Breast epithelium (tissue), 3 donors: Measurements from ENCODE around the gene UCK1.

ENCODE experiments used
- CTCF ChIP-seq, 3 donors: fragments of 450-650 bp; IDR thresholded peaks; one replicate each; pipeline ENCODE4 v1.5.1; 2016 to 2017; ENCODE audit warnings: antibody characterized with exemption in 3 of 3, mild to moderate bottlenecking in 3 of 3, moderate library complexity in 3 of 3
- POLR2A ChIP-seq: fragments of 450-650 bp; IDR thresholded peaks from one replicate; pipeline ENCODE4 v1.6.1; 2016; ENCODE audit warnings: antibody characterized with exemption, mild to moderate bottlenecking, moderate library complexity
- POLR2AphosphoS5 ChIP-seq, 3 donors: sonication (generic); formaldehyde crosslinking; IDR thresholded peaks; one replicate each; pipeline ENCODE4 v1.6.1; 2017; ENCODE audit warnings: antibody characterized with exemption in 3 of 3

DNA sequence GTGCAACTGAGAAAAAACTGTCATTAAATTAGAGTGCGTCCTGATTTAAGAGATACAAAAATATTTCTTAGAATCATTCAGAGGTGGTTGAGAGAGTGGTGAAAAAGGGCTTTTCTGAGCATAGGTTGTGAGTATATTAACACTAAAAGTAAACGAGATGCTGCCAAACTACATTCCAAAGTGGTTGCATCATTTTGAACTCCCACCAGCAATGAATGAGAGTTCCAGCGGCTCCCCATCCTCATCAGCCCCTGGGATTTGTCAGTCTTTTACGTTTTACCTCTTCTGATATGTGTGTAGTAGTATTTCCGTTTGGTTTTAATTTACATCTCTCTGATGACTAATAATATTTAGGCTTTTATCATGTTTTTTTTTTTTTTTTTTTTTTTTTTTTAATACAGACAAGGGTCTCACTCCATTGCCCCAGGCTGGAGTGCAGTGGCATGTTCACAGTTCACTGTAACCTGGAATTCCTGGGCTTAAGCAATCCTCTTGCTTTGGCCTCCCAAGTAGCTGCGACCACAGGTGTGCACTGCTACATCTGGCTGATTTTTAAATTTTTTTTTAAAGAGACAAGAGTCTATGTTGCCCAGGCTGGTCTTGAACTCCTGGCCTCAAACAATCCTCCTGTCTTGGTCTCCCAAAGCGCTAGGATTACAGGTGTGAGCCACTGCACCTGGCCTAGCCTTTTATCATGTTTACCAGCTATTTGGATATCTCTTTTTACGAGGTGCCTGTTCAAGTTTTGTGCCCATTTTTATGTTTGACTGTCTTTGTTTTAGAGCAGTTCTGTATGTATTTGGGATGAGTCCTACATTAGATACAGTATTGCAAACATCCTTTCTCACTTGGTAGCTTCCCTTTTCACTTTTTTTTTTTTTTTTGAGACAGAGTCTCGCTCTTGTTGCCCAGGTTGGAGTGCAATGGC, 31.2 kb upstream of the UCK1 start:
- TF ChIP-seq CTCF (IDR thresholded peaks at IDR 0.05) (no peak), POLR2AphosphoS5 (IDR thresholded peaks at IDR 0.05) (no peak), POLR2A (no peak)
